Measurements from ENCODE around the gene STRN4. TPM values are rescaled to one million over a fixed set of nuclear protein-coding genes. Genes with fewer than 3 reads are reported as not detected.
"Not testable (repeated sequence)": the region's sequence is repeated elsewhere in the genome, so short reads cannot be mapped to it uniquely, and the experiment has no call there.

STRN4 gene
- 24.1 TPM for total RNA-seq

GRCh38 chr19:46746281-46747057, at the start of gene STRN4:
Gene STRN4, minus strand, starts transcription at chr19:46746450. Its CDS starts 20 bp downstream, at chr19:46746430.
- DNase-seq (ENCODE audit: low spot score), result peak; percentile 53
- ATAC-seq, result peak; percentile 65

GRCh38 chr19:46791944-46792343, 45.7 kb upstream of the STRN4 start:
- DNase-seq (ENCODE audit: low spot score) (no peak), ATAC-seq (no peak)

DNA sequence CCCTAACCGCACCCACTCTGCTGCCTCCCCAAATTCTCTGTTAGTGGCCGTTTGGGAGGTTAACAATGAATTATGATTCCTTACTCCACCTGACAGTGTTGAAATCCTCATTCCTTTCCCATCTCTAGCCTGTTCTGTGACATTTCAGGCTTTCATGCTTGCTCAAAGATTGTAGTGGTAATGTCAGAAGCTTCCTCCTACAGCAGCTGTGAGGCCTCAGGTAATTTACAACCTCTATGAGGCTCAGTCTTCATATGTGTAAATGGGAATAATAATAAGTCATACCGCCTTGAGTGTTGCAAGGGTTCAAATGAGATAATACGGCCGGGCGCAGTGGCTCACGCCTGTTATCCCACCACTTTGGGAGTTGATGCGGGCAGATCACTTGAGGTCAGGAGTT, 43.1 kb upstream of the STRN4 start:
- ATAC-seq, result no peak
- DNase-seq (ENCODE audit: low spot score), result no peak

GRCh38 chr19:46788968-46789338, 42.7 kb upstream of the STRN4 start:
- ATAC-seq (no peak), DNase-seq (ENCODE audit: low spot score) (no peak)

GRCh38 chr19:46788262-46788967, 42.2 kb upstream of the STRN4 start, which contains the start of gene SLC1A5:
Gene SLC1A5, minus strand, starts transcription at chr19:46788594. Its CDS starts 629 bp downstream, at chr19:46787965.
- ATAC-seq (peak; percentile 84), DNase-seq (ENCODE audit: low spot score) (peak; percentile 86)

- DNase-seq (ENCODE audit: low spot score) (no peak), ATAC-seq (peak; percentile 22)
Measured at GRCh38 chr19:46787331-46788261, 41.3 kb upstream of the STRN4 start.

DNA sequence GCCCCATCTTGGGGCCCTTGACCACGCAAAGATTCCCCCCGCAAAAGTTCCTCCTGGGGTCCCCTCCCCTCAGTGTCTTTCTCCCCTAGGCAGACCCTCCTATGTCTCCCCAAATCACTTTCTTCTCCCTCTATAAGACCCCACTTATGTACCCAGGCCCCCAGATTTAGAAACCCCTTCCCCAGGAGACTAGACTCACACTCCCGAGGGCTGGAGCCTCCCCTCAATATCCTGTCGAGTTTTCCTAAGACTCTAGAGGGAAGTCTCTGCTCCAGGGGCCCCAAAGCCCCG, 40.7 kb upstream of the STRN4 start:
- ATAC-seq (no peak), DNase-seq (ENCODE audit: low spot score) (no peak)

GRCh38 chr19:46786236-46787039, 40.2 kb upstream of the STRN4 start:
- DNase-seq (ENCODE audit: low spot score) (peak; percentile 56), ATAC-seq (peak; percentile 40)

GRCh38 chr19:46785980-46786235, 39.7 kb upstream of the STRN4 start:
- no peak for DNase-seq (ENCODE audit: low spot score)
- ATAC-seq, result no peak

- ATAC-seq (no peak), DNase-seq (ENCODE audit: low spot score) (no peak)
Measured at GRCh38 chr19:46785054-46785979, 39.1 kb upstream of the STRN4 start.

GRCh38 chr19:46784262-46785053, 38.2 kb upstream of the STRN4 start:
- peak; percentile 43 for ATAC-seq
- DNase-seq (ENCODE audit: low spot score), result peak; percentile 56

DNA sequence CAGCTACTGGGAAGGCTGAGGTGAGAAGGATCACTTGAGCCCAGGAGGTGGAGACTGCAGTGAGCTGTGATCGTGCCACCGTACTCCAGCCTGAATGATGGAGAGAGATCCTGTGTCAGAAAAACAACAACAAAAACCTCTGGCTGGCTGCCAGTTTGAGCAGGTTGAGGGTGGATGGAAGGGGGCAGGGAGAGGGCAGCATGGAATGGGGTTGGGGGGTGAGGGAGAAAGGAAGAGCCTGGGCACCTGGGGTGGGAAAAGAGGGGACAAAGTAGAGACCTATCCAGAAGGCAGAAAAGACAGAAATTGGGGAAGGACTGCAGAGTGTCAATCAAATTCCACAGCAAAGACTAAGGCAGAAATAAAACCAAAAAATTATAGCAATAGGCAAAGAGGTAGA, 37.4 kb upstream of the STRN4 start:
- ATAC-seq (no peak), DNase-seq (ENCODE audit: low spot score) (no peak)

GRCh38 chr19:46782355-46783019, 36.2 kb upstream of the STRN4 start:
- ATAC-seq, result no peak

DNA sequence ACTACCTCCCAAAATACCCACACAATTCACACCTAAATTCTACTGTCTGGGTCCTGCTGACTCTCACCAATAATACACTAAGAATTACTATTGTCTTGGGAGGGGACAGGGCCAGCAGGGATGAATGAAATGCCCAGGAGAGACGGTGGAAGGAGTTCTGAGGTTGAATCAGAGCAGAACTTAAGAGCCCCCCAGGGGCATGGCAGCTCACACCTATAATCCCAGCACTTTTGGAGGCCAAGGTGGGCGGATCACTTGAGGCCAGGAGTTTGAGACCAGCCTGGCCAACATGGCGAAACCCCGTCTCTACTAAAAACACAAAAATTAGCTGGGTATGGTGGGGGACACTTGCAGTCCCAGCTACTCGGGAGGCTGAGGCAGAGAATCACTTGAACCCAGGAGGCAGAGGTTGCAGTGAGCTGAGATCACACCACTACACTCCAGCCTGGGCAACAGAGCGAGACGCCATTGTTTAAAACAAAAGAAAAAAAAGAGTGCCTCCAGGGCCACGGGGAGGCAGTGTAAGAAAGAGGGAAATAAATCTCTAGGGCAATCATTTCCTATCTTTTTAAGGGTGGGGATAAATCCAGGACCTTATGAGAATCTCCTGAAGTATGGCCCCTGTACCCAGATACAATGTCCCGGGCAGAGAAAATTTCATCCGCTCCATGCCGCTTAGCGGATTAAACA, 31.9 kb upstream of the STRN4 start:
- DNase-seq (ENCODE audit: low spot score), result not testable (repeated sequence)
- ATAC-seq, result peak; percentile 16

More at GRCh38 chr19:46782355-46783019, 36.2 kb upstream of the STRN4 start:
- DNase-seq (ENCODE audit: low spot score), result no peak

DNA sequence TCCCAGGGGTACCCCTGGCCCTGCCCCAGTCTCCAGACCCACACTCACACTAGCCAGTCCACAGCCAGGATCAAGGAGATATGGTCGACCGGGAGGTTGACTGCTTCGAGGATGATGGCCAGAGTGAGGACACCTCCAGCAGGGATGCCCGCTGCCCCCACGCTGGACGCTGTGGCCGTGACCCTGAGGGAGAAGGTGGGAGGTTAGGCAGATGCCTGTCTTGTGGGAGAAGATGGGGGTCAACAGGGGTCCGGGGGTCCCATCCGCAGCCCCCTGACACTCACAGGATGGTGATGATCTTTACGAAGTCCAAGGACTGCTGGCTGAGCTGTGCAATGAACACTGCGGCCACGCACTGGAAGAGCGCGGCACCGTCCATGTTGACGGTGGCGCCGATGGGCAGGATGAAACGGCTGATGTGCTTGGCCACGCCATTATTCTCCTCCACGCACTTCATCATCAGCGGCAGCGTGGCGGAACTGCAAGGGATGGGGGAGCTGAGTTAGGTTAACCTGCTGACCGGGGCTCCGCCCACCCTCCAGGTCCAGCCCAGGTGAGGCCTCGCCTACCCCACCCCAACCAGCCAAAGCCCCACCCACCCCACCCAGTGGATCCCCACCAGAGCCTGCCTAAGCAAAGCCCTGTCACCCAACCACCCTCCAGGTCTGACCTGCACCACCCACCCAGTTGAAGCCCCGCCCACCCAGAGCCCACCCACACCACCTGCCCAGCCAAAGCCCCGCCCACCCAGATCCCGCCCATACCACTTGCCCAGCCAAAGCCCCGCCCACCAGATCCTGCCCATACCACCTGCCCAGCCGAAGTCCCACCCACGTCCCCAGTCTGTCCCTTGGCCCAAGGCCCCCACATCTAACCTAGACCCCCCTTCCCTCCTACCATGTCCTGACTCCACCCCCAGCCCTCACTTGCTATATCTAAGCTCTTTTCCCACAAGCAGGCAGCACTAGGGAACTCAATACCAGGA, 31.0 kb upstream of the STRN4 start:
- ATAC-seq (no peak), DNase-seq (ENCODE audit: low spot score) (no peak)

DNA sequence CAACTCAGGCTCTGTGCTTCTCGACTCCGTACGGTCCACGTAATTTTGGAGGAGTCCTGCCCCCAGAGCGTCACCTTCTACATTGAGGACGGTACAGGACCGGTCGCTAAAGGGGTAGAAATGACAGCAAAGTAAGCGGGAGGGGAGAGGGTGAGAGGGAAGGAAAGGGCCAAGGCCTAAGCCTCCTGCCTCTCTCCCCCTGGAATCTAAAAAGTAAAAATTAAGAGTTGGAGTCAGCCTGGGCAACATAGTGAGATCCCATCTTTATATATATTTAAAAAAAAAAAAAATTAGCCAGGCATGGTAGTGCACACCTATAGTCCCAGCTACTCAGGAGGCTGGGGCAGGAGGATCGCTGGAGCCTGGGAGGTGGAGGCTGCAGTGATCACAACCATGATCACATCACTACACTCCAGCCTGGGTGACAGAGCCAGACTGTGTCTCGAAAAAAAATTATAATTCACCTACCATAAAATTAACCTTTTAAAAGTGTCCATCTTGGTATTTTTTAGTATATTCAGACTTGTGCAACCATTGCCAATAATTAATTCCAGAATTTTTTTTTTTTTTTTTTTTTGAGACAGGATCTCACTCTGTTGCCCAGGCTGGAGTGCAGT, 29.5 kb upstream of the STRN4 start:
- DNase-seq (ENCODE audit: low spot score) (no peak), ATAC-seq (no peak)
